GM21576 (cell line): Measurements from ENCODE around the gene DENND5A.

ENCODE experiments used
- ATAC-seq: cut with Tn5 transposase; IDR thresholded peaks from one replicate; pipeline ENCODE4 v1.9.1; 2021; ENCODE audit warnings: mild to moderate bottlenecking, moderate library complexity; ENCODE audit not compliant: unreplicated experiment

The DENND5A gene

GRCh38 chr11:9141186-9141585 is 124.0 kb downstream of the DENND5A start:
- ATAC-seq, result no peak

- no peak for ATAC-seq
Observed at GRCh38 chr11:9139628-9140357, 125.4 kb downstream of the DENND5A start.

GRCh38 chr11:9138612-9139579 is 126.3 kb downstream of the DENND5A start:
- no peak for ATAC-seq

GRCh38 chr11:9138133-9138453 is 127.1 kb downstream of the DENND5A start:
- no peak for ATAC-seq

- ATAC-seq, result peak; percentile 82
Observed at GRCh38 chr11:9137293-9138132, 127.6 kb downstream of the DENND5A start.

GRCh38 chr11:9136741-9137140 is 128.4 kb downstream of the DENND5A start:
- ATAC-seq, result no peak

- no peak for ATAC-seq
Observed at GRCh38 chr11:9133956-9134355, 131.2 kb downstream of the DENND5A start.

GRCh38 chr11:9132203-9132878 is 132.8 kb downstream of the DENND5A start:
- no peak for ATAC-seq

GRCh38 chr11:9130297-9130696 is 134.9 kb downstream of the DENND5A start:
- no peak for ATAC-seq

GRCh38 chr11:9126636-9127035 is 138.5 kb downstream of the DENND5A start:
- ATAC-seq, result no peak

GRCh38 chr11:9125185-9125886 is 139.8 kb downstream of the DENND5A start:
- no peak for ATAC-seq

GRCh38 chr11:9123595-9124304 is 141.4 kb downstream of the DENND5A start:
- no peak for ATAC-seq

- ATAC-seq, result no peak
Observed at GRCh38 chr11:9121469-9121796, 143.7 kb downstream of the DENND5A start.

GRCh38 chr11:9120664-9121468 is 144.3 kb downstream of the DENND5A start:
- ATAC-seq, result no peak

GRCh38 chr11:9118277-9118676 is 146.9 kb downstream of the DENND5A start:
- ATAC-seq, result no peak

- no peak for ATAC-seq
Observed at GRCh38 chr11:9112075-9112474, 153.1 kb downstream of the DENND5A start.

GRCh38 chr11:9109858-9110731 is 155.1 kb downstream of the DENND5A start:
- ATAC-seq, result no peak

GRCh38 chr11:9104580-9104979 is 160.6 kb downstream of the DENND5A start:
- ATAC-seq, result no peak
